Lung (tissue), 12 donors: Measurements from ENCODE around the gene SORL1. TPM values are rescaled to one million over a fixed set of nuclear protein-coding genes. Genes with fewer than 3 reads are reported as not detected.

ENCODE experiments used
- ATAC-seq: fragments of 200-7000 bp; cut with Tn5 transposase; one replicate; pipeline ENCODE4 v1.9.1; 2020; ENCODE audit warnings: moderate number of reproducible peaks; ENCODE audit not compliant: insufficient read depth, low FRiP score
- DNase-seq, 3 donors: peaks; one replicate each; pipeline ENCODE4 v3.0.0-alpha.2; 2013 to 2017
- H3K27ac ChIP-seq, 2 donors: one replicate each; pipeline ENCODE4 v1.5.1; 2013; ENCODE audit warnings: mild to moderate bottlenecking in 2 of 2, moderate library complexity in 2 of 2, control low read depth in 1 of 2, inconsistent platforms in 1 of 2, low read depth in 1 of 2, low read length in 1 of 2
- H3K27me3 ChIP-seq, 3 donors: one replicate each; pipeline ENCODE4 v1.5.1; 2013; ENCODE audit warnings: low read length in 2 of 3; ENCODE audit not compliant: control insufficient read depth in 3 of 3, insufficient read depth in 3 of 3
- H3K36me3 ChIP-seq, 4 donors: one replicate each; pipeline ENCODE4 v1.5.1; 2013; ENCODE audit warnings: low read length in 4 of 4, mild to moderate bottlenecking in 1 of 4, moderate library complexity in 1 of 4; ENCODE audit not compliant: control insufficient read depth in 4 of 4, insufficient read depth in 4 of 4
- H3K4me1 ChIP-seq, 5 donors: one replicate each; pipeline ENCODE4 v1.5.1; 2013; ENCODE audit warnings: low read length in 5 of 5, mild to moderate bottlenecking in 2 of 5, moderate library complexity in 1 of 5; ENCODE audit not compliant: control insufficient read depth in 5 of 5, insufficient read depth in 5 of 5
- H3K4me3 ChIP-seq: one replicate; pipeline ENCODE4 v1.5.1; 2013; ENCODE audit warnings: mild to moderate bottlenecking, control low read depth, moderate library complexity
- H3K9ac ChIP-seq, 2 donors: one replicate each; pipeline ENCODE4 v1.5.1; 2013; ENCODE audit warnings: low read length in 2 of 2, control low read depth in 1 of 2; ENCODE audit not compliant: insufficient read depth in 1 of 2
- H3K9me3 ChIP-seq, 4 donors: one replicate each; pipeline ENCODE4 v1.5.1; 2013; ENCODE audit warnings: low read length in 3 of 4, mild to moderate bottlenecking in 1 of 4, moderate library complexity in 1 of 4; ENCODE audit not compliant: control insufficient read depth in 4 of 4, insufficient read depth in 3 of 4
- CTCF ChIP-seq: IDR thresholded peaks from 2 replicates; pipeline ENCODE4 v1.5.1; 2012; ENCODE audit warnings: mild to moderate bottlenecking; ENCODE audit errors: control extremely low read depth, extremely low read depth
- WGBS, 2 donors: extraction: QIAGEN DNeasy Blood & Tissue Kit; methylation state at CpG; one replicate each; pipeline ENCODE4 v1.1.7; 2013; 5-methylcytosine and 5-hydroxymethylcytosine counted together
- polyA plus RNA-seq, 2 donors: library from polyadenylated mRNA; stranded (reverse); fragments of 200-250 nt; gene quantifications; one replicate each; pipeline ENCODE4 v1.2.1, GENCODE V29; 2013
- total RNA-seq, 2 donors: library from RNA; depleted of rRNA in 1 of 2; stranded (reverse); fragments of >200 nt in 1 of 2; gene quantifications; one replicate each; pipeline ENCODE4 v1.2.1, GENCODE V29; 2014 to 2021
- donor health status: control.
- donor health status: control.
- donor health status: Bipolar disorder and iron deficiency.
- donor health status: healthy.
- donor health status: DM: yes; HTN: yes; CAD: no.

Gene SORL1
- total and polyA plus RNA-seq, 4 donors, result 1.9 to 67.0 (median 49.2) TPM

- Histone ChIP-seq H3K36me3 (no peaks in the 10 kb centered on the region), H3K9me3 (no peaks in the 10 kb centered on the region), H3K27ac (no peak overlapping the region), H3K4me3 (no peak overlapping the region), H3K4me1 (peaks cover 0 to 4% (median 3%) of the 10 kb centered on the region in 5 donors), H3K27me3 (no peaks in the 10 kb centered on the region), H3K9ac (no peak overlapping the region)
- DNase-seq, result no peak
- ATAC-seq, result no peak
- WGBS, 2 donors, result 94 to 99% methylated on average over 4 of the region's 4 CpGs
- TF ChIP-seq CTCF, result no peak
Observed at GRCh38 chr11:121443688-121444275, 8.3 kb upstream of the SORL1 start.

DNA sequence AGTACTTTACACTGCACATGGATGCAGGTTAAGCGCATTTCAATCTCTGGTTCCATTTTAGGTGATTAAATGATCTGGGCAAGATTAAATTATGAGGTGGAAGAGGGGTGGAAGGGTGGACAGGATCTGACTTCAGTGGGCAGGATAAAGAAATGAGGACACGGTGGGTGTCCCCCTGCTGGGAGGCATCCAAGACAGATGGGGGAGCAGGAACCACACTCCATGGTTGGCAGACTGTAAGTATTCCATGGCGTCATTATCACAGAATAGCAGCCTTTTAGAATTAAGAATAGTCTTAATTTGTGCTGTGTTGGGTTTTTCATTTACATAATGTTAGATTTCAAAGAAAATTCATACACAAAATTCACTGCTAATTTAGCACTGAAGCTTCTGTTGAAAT is 7.6 kb upstream of the SORL1 start:
- Histone ChIP-seq H3K9ac (no peak overlapping the region), H3K27me3 (no peaks in the 10 kb centered on the region), H3K36me3 (no peaks in the 10 kb centered on the region), H3K27ac (no peak overlapping the region), H3K9me3 (no peaks in the 10 kb centered on the region), H3K4me3 (no peak overlapping the region), H3K4me1 (peaks cover 0 to 4% (median 3%) of the 10 kb centered on the region in 5 donors)
- no peak for TF ChIP-seq CTCF
- WGBS, 2 donors, result 73 to 77% methylated on average over 3 of the region's 3 CpGs
- no peak for ATAC-seq
- no peak for DNase-seq

DNA sequence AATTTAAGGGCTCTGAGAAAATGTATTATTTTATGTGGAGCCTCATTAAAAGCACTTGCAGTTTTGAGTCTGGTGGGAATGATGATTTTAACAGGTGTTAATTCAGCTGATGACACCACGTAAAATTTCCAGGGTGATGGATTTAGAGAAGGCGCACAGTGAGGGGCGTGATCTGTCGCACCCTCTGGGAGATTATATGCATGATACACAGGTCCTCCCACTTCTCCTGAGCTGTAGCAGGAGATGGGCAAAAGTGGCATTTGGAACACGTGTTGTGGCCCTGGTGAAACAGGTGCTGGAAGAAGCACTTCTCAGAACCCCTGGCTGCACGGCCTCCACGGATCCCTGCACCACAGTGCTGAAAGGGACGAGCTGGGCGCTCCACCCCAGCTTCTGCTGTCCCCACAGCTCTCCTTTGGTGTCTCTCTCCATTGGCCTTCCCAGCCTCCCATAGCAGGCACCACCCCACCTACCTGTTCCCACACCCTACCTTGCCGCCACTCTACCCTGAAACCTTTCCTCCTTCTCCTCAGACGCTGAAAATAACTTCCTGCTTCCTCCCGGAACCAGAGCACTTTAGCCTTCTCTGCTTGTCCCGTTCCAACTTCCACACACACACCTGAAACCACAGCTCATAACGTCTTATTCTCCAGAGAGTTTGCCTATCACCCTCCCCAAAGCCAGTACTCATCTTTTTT is 6.9 kb upstream of the SORL1 start:
- Histone ChIP-seq H3K27ac (no peak overlapping the region), H3K9me3 (no peaks in the 10 kb centered on the region), H3K4me1 (peaks cover 0 to 4% (median 3%) of the 10 kb centered on the region in 5 donors), H3K27me3 (no peaks in the 10 kb centered on the region), H3K4me3 (no peak overlapping the region), H3K36me3 (no peaks in the 10 kb centered on the region), H3K9ac (no peak overlapping the region)
- WGBS, 2 donors, result 69 to 75% methylated on average over 14 of the region's 14 CpGs
- ATAC-seq, result no peak
- DNase-seq, result no peak
- no peak for TF ChIP-seq CTCF
